GM23248 (cell line): Measurements from ENCODE around the gene APLF.

Experiments used
- EZH2 ChIP-seq: fragments of 200-600 bp; sonication (generic); IDR thresholded peaks from 2 replicates; pipeline ENCODE4 v1.6.1; 2018; ENCODE audit warnings: antibody characterized with exemption, mild to moderate bottlenecking; ENCODE audit not compliant: insufficient read depth, poor library complexity, severe bottlenecking
- EZH2phosphoT487 ChIP-seq: fragments of 200-600 bp; sonication (generic); IDR thresholded peaks from 2 replicates; pipeline ENCODE4 v1.6.1; 2018; ENCODE audit warnings: antibody characterized with exemption, moderate library complexity, mild to moderate bottlenecking, low read depth; ENCODE audit not compliant: insufficient read depth

GRCh38 chr2:68435615-68436014 lies 31.8 kb upstream of the APLF start:
- no peak for TF ChIP-seq EZH2
- no peak for TF ChIP-seq EZH2phosphoT487
